Endothelial cell of umbilical vein (primary cell): ENCODE results near the gene RWDD4. TPM values are rescaled to one million over a fixed set of nuclear protein-coding genes. Genes with fewer than 3 reads are reported as not detected.

Experiments used
- BruUV-seq: library from RNA; stranded (reverse); fragments of 400-500 nt; replicated peaks from 2 replicates; lab custom pipeline; 2021; lab: Mats Ljungman, UMichigan
- CTCF ChIA-PET: fragments of 300-600, 350-600 bp; sonication (Branson Sonifier 250); formaldehyde crosslinking; loops from one replicate; lab custom pipeline; 2021; ENCODE audit warnings: antibody characterized with exemption, inconsistent platforms; lab: Charles Lee
- POLR2A ChIA-PET: fragments of 300-600, 350-600 bp; sonication (Branson Sonifier 250); formaldehyde crosslinking; loops from one replicate; lab custom pipeline; 2021; ENCODE audit warnings: antibody characterized with exemption, inconsistent platforms; lab: Charles Lee
- DNase-seq: peaks from one replicate; pipeline ENCODE4 v3.0.0-alpha.2; 2011; ENCODE audit warnings: low read depth, low spot score
- FAIRE-seq: peaks from 2 replicates; lab custom pipeline; 2011; peaks lifted over from hg19 to GRCh38; lab: Jason Lieb, UNC
- H2AFZ ChIP-seq: 2 replicates; pipeline ENCODE4 v1.6.0; 2012; ENCODE audit warnings: low read depth, low read length, control low read depth, inconsistent platforms
- H3K27ac ChIP-seq: 2 replicates; pipeline ENCODE4 v1.5.1; 2011; ENCODE audit warnings: low read depth, mild to moderate bottlenecking, control low read depth, low read length, moderate library complexity; ENCODE audit not compliant: insufficient read depth
- H3K27me3 ChIP-seq, 2 experiments: 2 replicates each; pipeline versions ENCODE4 v1.6.0 to v1.6.1; 2011; ENCODE audit warnings: low read length in 2 of 2, mixed read lengths in 1 of 2; ENCODE audit not compliant: control insufficient read depth in 2 of 2, insufficient read depth in 2 of 2
- H3K36me3 ChIP-seq, 2 experiments: 2 replicates in 1 of 2; 3 replicates in 1 of 2; pipeline ENCODE4 v1.5.1; 2011; ENCODE audit warnings: low read length in 2 of 2, mild to moderate bottlenecking in 1 of 2, moderate library complexity in 1 of 2; ENCODE audit not compliant: control insufficient read depth in 2 of 2, insufficient read depth in 2 of 2; ENCODE audit errors: extremely low read depth in 1 of 2
- H3K4me1 ChIP-seq: 3 replicates; pipeline ENCODE4 v1.5.1; 2011; ENCODE audit warnings: mild to moderate bottlenecking, low read length; ENCODE audit not compliant: control insufficient read depth, insufficient read depth; ENCODE audit errors: extremely low read depth
- H3K4me2 ChIP-seq: 2 replicates; pipeline ENCODE4 v1.6.1; 2011; ENCODE audit warnings: low read length, control low read depth, mixed read lengths; ENCODE audit not compliant: insufficient read depth
- H3K4me3 ChIP-seq, 3 experiments: fragments of 200-600 bp in 1 of 3; sonication (generic), shearing (Covaris generic) in 1 of 3; replicated peaks in 1 of 3; 2 replicates each; pipeline ENCODE4 v1.5.1; 2011 to 2016; ENCODE audit warnings: control low read depth in 3 of 3, low read length in 3 of 3, mild to moderate bottlenecking in 2 of 3, inconsistent platforms in 1 of 3, low read depth in 1 of 3, moderate library complexity in 1 of 3; ENCODE audit not compliant: insufficient read depth in 1 of 3
- H3K79me2 ChIP-seq: 2 replicates; pipeline ENCODE4 v1.6.0; 2012; ENCODE audit warnings: low read length, inconsistent platforms; ENCODE audit not compliant: control insufficient read depth, insufficient read depth
- H3K9ac ChIP-seq: replicated peaks from 2 replicates; pipeline ENCODE3; 2011; ENCODE audit warnings: low read length, control low read depth; ENCODE audit not compliant: insufficient read depth; ENCODE audit errors: extremely low read depth
- H3K9me1 ChIP-seq: replicated peaks from 3 replicates; pipeline ENCODE4 v1.6.0; 2011; ENCODE audit warnings: mild to moderate bottlenecking, low read length; ENCODE audit not compliant: control insufficient read depth, insufficient read depth; ENCODE audit errors: extremely low read depth
- H3K9me3 ChIP-seq: replicated peaks from 2 replicates; pipeline ENCODE4 v1.5.1; 2012; ENCODE audit warnings: low read length, inconsistent platforms; ENCODE audit not compliant: control insufficient read depth, insufficient read depth
- H4K20me1 ChIP-seq: replicated peaks from 2 replicates; pipeline ENCODE3; 2011; ENCODE audit warnings: mild to moderate bottlenecking, low read length; ENCODE audit not compliant: control insufficient read depth, insufficient read depth; ENCODE audit errors: extremely low read depth
- EZH2 ChIP-seq: IDR thresholded peaks from 2 replicates; pipeline ENCODE4 v1.6.1; 2012; ENCODE audit warnings: borderline replicate concordance, low read depth, mild to moderate bottlenecking, moderate library complexity, low read length, inconsistent platforms; ENCODE audit not compliant: severe bottlenecking
- GATA2 ChIP-seq: IDR thresholded peaks from 2 replicates; pipeline ENCODE4 v1.7.0; 2011; ENCODE audit warnings: low read depth, mild to moderate bottlenecking, moderate library complexity, mixed read lengths, low read length; ENCODE audit not compliant: insufficient read length, insufficient read depth
- JUN ChIP-seq: IDR thresholded peaks from 2 replicates; pipeline ENCODE4 v1.6.1; 2011; ENCODE audit warnings: borderline replicate concordance, low read depth; ENCODE audit not compliant: insufficient read length, insufficient read depth
- MYC ChIP-seq: IDR thresholded peaks from one replicate; pipeline ENCODE4 v1.6.1; 2011; ENCODE audit warnings: mild to moderate bottlenecking, low read depth, low read length
- dilution Hi-C: fragments of 300-500 bp; cut with MboI; formaldehyde crosslinking; loops from one replicate; pipeline ENCODE4 v1.15.0; 2019; ENCODE audit warnings: low sequenced_read_pairs; ENCODE audit not compliant: extremely low pct_ligation_motif_present
- intact Hi-C: fragments of 100-400 bp; cut with micrococcal nuclease; formaldehyde crosslinking; loops from one replicate; pipeline ENCODE4 v1.10.0; 2022
- polyA plus RNA-seq, 4 experiments: library from polyadenylated mRNA; depleted of rRNA in 3 of 4; stranded (reverse) in 3 of 4; unstranded in 1 of 4; fragments of >200 nt; gene quantifications; 2 replicates each; pipeline versions ENCODE4 v1.2.1 to v1.2.3, GENCODE V29; 2011 to 2012; ENCODE audit warnings: missing spikeins in 1 of 4
- total RNA-seq: library from RNA; stranded (reverse); gene quantifications from 2 replicates; pipeline ENCODE4 v1.2.3, GENCODE V29; 2021
- TF ChIP-seq, protein P1 (sequence below), 2 donors: IDR thresholded peaks; 1 replicate in 1 of 2; 2 replicates in 1 of 2; pipeline ENCODE4 v1.5.1; 2011; ENCODE audit warnings: low read length in 2 of 2, mild to moderate bottlenecking in 2 of 2, moderate library complexity in 2 of 2, control low read depth in 1 of 2, inconsistent platforms in 1 of 2, low read depth in 1 of 2; ENCODE audit not compliant: insufficient read depth in 1 of 2; ENCODE audit errors: extremely low read depth in 1 of 2
- TF ChIP-seq, protein P2 (sequence below): IDR thresholded peaks from 2 replicates; pipeline ENCODE4 v1.6.1; 2011; ENCODE audit not compliant: insufficient read depth, insufficient read length

RWDD4 gene
- total and polyA plus RNA-seq, 2 donors (not counting 3 experiments of a cell fraction or from before 2014, with no cell fraction given), result 4.9 to 16.6 TPM

DNA sequence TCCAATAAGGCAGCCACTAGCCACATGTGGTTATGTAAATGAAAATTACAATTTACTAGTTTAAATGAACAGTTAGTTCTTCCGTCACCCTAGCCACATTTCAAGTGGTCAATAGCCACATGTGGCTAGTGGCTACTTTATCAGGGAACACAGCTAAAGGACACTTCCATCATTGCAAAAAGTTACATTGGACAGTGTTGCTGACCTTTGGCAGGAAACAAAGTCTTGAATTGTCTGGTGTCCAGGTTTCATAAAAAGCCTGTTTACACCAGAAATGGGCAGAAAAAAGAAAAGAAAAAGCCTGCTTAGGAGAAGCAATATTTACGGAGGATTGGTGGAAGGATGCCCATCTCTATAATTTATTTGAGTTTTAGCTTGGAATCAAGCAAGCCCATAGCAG is 38.6 kb downstream of the RWDD4 start:
- BruUV-seq, result no TSS peak
- DNase-seq, result no peak

More for the DNA sequence above, 38.6 kb downstream of the RWDD4 start:
- no peaks in the 10 kb centered on the region for H4K20me1 ChIP-seq
- no peaks in the 10 kb centered on the region for H3K79me2 ChIP-seq
- H3K36me3 ChIP-seq, result no peaks in the 10 kb centered on the region
- FAIRE-seq, result no peak
- intact Hi-C loops (no loop called here), dilution Hi-C loops (no loop called here)
- TF ChIP-seq EZH2, result no peak
- no peak for TF ChIP-seq JUN
- TF ChIP-seq, protein P1, sequence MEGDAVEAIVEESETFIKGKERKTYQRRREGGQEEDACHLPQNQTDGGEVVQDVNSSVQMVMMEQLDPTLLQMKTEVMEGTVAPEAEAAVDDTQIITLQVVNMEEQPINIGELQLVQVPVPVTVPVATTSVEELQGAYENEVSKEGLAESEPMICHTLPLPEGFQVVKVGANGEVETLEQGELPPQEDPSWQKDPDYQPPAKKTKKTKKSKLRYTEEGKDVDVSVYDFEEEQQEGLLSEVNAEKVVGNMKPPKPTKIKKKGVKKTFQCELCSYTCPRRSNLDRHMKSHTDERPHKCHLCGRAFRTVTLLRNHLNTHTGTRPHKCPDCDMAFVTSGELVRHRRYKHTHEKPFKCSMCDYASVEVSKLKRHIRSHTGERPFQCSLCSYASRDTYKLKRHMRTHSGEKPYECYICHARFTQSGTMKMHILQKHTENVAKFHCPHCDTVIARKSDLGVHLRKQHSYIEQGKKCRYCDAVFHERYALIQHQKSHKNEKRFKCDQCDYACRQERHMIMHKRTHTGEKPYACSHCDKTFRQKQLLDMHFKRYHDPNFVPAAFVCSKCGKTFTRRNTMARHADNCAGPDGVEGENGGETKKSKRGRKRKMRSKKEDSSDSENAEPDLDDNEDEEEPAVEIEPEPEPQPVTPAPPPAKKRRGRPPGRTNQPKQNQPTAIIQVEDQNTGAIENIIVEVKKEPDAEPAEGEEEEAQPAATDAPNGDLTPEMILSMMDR (IDR thresholded peaks at IDR 0.05; ENCODE audit: extremely low read depth in 1 of 2, insufficient read depth in 1 of 2, low read depth in 1 of 2, low read length in 2 of 2), result no peak
- TF ChIP-seq MYC, result no peak
- TF ChIP-seq, protein P2, sequence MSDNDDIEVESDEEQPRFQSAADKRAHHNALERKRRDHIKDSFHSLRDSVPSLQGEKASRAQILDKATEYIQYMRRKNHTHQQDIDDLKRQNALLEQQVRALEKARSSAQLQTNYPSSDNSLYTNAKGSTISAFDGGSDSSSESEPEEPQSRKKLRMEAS, result no peak
- no peak for TF ChIP-seq GATA2
- no peaks in the 10 kb centered on the region for H3K9me3 ChIP-seq
- H3K27me3 ChIP-seq, result no peaks in the 10 kb centered on the region
- H2AFZ ChIP-seq, result no peak overlapping the region
- no peak overlapping the region for H3K27ac ChIP-seq
- ChIA-PET POLR2A (no interaction called here), CTCF (interaction anchor here (0.6 kb wide), 1 partner anchor 1315 kb away, joined by 3 read pairs; no protein-coding TSS in a partner anchor)
- no peaks in the 10 kb centered on the region for H3K9me1 ChIP-seq
- H3K4me3 ChIP-seq, result no peak overlapping the region
- H3K9ac ChIP-seq, result no peak overlapping the region
- no peak overlapping the region for H3K4me2 ChIP-seq
- H3K4me1 ChIP-seq, result no peaks in the 10 kb centered on the region
